Left kidney (tissue), 2 donors: ENCODE measurements around the gene TOB1. TPM values are rescaled to one million over a fixed set of nuclear protein-coding genes. Genes with fewer than 3 reads are reported as not detected.
"Not testable (repeated sequence)": the region's sequence is repeated elsewhere in the genome, so short reads cannot be mapped to it uniquely, and the experiment has no call there.

ENCODE experiments used
- DNase-seq: peaks from one replicate; pipeline ENCODE4 v3.0.0-alpha.2; 2013
- polyA plus RNA-seq: library from polyadenylated mRNA; unstranded; fragments of 120-200 nt; gene quantifications from one replicate; pipeline ENCODE4 v1.2.1, GENCODE V29; 2013; ENCODE audit not compliant: insufficient read length

The TOB1 gene
- polyA plus RNA-seq, 1 donor, result 38.6 TPM

DNA sequence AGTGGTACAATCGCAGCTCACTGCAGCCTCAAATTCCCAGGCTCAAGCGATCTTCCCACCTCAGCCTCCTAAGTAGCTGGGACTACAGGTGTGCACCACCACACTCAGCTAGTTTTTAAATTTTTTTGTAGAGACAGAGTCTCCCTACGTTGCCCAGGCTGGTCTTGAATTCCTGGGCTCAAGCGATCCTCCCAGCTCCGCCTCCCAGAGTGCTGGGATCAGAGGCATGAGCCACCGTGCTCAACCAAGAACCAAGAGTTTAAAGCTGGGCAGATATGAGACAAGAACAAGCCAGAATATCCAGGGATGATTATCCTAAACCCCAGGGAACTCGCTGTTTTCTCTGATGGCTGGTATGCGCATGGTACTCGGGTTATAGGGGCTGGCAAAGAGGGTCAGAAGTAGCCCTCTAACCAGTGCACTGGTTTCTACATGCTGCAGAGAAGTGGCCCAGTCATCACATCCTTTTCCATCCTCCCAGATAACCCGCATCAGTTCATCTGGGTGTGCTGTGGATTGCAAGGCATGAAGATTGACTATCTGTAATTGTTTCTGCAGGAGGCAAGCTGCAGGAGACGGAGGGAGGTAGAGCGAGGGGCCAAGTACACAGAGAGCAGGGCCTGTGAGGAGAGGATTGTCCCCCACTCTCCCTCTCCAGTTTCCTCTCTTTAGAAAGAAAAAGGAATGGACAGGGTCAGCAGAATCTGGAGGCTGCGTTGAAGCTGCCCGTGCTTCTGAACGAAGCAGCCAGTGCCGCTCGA, 33.6 kb upstream of the TOB1 start:
- no peak for DNase-seq

DNA sequence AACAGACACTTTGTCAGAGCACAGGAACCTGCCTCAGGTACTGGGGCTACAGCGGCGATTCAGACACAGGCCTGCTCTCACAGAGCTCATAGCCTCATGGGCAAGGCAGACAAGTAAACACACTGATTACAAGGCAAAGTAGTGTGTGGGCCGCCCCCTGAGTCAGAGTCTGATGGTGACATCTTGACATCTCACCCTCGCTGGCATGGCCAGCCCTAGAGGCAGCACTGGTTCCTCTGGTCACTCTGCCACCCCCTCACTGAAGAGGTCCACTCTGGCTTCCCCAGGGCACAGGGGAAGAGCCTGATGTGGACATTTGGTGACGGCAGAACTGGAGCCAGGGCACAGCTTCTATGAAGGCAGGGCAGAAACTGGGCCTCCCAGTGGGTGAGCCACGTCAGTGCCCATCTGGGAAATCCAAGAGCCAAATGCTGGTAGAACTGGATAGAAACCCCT, 32.9 kb upstream of the TOB1 start:
- DNase-seq, result no peak

DNA sequence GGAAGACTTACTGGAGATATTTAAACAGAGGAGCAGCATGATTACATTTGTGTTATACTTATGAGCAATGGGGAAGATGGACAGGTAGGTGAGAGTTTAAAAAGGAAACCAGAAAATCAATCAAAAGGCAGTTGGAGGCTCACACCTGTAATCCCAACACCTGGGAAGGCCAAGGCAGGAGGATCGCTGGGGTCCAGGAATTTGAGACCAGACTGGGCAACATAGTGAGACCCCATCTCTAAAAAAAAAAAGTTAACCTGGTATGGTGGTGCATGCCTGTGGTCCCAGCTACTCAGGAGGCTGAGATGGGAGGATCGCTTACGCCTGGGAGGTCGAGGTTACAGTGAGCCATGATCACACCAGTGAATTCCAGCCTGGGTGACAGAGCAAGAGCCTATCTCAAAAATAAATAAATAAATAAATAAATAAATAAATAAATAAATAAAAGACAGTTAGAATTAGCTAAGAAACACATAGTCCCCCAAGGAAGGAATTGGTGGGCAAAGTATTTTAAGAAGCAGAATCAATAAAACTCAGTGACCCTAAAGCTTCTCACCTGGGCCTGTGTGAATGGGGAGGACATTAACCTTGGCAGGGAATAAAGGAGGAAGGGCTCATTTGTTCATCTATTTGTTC, 32.3 kb upstream of the TOB1 start:
- no peak for DNase-seq

DNA sequence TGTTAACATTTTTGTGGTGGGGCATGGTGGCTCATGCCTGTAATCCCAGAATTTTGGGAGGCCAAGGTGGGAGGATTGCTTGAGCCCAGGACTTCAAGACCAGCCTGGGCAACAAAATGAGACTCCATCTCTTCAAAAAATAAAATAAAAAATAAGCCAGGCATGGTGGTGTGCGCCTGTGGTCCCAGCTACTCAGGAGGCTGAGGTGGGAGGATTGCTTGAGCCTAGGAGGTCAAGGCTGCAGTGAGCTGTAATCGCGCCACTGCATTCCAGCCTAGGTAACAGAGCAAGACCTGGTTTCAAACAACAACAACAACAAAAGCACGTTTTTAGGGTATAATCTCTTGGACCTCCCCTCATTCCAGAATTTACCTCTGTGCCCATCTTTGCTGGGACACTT, 28.4 kb upstream of the TOB1 start:
- not testable (repeated sequence) for DNase-seq

DNA sequence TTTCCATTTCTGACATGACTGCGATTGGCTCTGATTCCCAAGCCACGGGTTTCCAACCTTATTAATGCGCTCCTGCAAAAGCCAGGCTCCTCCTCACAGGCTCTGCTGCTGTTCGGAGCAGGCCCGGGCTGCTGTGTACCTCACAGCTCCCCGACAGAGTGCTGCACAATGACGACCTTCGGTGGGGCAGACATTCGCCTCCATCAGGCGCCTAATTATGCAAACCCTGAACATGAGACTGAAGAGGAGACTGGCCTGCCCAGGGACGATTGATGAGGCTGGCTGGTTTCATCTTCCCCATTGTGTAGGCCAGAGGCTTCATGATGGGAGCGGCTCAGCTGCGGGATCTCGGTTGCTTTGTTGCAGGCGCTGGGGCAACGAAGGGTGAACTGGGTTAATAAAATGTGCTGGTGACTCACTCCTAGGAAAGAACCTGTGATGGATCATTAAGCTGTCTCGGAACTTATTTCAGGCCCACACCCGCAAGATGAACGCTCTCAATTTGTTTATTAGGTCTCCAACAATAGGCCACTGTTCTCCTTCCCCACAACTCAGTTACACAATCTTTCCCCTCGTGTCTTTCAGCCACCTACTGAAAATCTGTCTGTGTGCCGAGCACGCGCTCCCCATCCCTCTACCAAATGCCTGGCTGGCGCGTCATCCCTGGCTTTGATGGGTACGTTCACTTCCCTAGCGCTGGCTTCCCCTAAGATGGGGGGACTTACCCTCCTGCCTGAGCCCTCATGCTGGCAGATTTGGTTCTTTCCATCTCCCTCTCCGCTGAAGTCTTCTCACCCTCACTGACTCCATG, 27.2 kb upstream of the TOB1 start:
- DNase-seq, result no peak

DNA sequence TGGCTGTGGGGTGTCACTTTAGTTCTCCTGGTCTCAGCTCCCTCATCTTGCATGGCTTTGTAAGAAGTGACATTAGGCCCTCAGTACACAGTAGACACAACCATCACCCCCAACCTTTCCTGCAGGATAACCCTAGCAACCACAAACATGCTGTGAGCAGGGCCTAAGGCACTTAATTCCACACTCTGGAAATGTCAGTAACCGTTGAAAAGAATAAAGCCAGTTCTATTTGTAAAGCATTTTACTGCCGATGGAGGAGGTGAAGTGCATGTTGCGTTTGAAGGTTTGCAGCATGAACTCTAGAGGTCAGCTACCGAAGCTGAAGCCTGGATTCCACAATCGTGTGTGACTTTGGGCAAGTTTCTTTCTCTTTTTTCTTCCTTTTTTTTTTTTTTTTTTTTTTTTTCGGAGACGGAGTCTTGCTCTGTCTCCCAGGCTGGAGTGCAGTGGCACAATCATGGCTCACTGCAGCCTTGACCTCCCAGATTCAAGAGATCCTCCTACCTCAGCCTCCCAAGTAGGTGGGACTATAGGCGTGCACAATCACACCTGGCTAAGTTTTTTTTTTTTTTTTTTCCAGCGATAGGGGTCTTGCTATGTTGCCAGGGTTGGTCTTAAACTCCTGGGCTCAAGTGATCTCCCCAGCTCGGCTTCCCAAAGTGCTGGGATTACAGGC, 26.1 kb upstream of the TOB1 start:
- DNase-seq, result no peak

DNA sequence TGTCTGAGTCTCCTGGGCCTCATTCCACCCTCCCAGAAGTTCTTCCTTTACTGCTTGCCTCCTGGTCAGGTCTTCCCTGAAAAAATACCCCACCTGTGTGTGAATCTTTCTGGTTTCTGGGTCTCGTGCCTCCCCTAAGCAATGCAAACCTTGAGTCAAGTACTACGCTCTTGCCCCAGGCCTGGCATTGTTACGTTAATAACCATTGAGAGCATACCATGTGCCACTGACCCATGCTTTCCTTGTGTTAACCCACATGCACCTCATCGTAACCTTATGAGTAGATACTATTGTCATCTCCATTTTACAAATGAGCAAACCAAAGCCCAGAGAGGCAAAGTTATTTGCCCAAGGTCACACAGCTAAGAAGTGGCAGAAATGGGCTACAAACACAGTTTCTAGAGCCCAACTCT, 25.4 kb upstream of the TOB1 start:
- DNase-seq, result no peak

DNA sequence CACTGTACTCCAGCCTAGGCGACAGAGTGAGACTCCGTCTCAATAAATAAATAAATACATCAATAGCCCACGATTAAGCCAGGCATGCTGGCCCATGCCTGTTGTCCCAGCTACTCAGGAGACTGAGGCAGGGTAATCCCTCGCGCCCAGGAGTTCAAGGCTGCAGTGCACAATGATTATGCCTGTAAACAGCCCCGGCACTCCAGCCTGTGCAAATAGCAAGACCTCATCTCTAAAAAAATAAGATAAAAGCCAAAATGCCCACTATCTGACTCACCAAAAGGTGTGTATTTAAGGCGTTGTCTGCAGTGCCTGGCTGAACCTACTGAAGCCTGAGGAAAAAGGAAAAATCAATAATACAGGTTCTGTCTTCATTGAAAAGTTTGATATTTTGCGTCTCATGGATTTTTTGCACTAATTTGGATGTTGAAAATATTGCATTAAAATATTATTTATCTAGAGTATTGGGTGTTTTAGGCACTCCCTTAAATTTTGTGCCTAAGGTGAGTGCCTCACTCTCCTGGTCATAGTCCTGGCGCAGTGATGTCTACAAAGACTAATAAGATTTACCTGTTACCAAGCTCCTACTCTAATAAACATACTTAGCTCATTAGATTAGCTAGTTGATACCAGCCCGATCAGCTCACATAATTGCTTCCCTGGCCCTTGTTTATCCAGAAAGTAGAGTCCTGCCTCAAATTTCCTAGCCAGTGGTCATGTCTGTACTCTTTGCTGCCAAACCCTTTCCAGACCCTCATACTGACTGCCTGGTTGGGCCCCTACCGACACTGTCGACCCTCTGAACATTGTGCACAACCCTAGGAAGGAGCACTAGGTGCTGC, 24.7 kb upstream of the TOB1 start:
- DNase-seq, result no peak

DNA sequence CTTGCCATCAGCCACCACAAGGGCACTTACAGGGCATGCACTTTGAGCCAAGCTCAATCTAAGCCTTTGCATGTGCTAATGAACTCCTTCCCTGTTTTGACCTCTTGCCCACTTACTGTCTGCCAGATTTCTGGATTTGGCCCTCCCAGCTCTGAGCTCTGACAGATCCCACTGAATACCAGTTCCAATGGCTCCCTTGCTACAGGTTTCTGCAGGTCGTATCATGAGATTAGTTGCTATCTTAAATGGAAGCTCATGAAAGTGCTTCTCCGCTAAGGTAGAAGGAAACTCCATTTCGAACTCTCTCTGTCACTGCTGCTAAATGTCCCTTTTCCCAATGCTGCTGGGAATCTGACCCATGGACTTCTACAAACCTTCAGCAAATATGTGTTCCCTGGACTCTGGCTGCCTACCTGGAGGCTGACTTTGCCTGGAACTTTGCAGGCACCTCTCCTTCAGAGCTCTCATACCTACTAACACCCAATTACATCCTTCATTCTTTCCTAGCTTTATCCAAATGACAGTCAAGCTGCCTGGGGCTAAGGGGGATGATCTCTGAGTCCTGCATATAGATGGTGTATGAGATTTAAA, 23.5 kb upstream of the TOB1 start:
- DNase-seq, result no peak

DNA sequence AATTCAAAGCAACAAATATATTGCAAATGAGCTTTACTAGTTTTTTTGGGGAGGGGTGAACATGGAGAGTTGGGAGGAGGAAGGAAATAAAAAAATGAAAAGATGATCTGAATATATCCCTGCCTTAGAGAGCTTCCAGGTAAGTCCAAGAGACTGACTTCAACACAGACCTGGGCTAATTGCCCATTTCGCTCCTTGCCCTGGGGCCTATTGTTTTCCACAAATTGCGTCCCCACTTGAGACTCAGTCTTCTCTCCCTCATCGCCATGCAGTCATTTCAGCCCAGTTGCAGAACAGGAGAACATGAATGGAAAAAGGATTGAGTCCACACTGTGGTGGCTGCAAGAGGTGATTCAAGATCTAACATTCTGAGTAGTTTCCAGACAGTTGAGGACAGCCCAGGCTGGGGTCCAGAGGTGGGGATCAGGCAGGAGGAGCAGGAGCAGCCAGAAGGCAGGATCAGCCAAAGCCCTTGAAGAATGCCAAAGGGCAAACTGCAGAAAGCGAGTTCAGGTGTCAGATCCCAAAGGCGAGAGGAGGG, 21.6 kb upstream of the TOB1 start:
- DNase-seq, result no peak

DNA sequence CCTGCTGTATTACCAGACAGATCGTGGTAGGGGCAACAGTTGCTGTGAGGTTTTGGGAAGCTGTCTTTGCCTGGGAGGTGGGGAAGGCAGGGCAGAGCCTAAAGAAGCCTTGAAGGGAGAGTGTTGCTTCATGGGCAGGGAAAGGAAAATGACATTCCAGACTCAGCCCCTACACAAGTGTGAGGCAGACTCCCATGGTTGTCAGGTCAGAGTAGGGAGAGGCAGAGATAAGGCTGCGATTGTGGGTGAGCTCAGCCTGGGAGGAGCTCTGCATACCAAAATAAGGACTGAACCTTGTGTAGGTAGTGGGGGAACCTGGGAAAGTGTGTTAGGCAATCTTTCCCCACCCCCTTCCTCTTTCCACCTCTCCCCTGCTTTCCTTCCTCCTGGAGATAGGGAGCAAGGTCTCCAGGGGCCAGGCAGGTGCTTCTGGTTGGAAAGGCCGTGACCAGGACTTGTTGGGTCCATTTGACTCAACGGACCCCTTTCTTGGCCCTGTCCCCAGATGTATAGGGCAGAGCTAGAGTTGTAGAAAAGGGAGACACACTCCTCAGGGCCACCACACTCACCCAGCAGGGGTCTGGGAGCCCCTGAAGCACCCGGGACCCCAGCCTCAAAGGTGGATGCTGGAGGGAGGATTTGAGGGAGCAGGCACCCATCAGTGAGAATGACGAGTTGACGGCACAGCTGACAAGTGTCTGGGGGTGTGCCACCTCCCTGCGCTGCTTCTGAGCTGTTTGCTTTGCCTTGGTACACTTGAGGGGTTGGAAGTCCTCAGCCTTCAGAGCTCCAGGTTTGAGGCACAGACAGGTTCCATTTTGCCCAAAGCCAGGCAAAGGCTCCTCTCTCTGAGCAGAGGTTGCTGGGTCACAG, 18.5 kb upstream of the TOB1 start:
- no peak for DNase-seq

DNA sequence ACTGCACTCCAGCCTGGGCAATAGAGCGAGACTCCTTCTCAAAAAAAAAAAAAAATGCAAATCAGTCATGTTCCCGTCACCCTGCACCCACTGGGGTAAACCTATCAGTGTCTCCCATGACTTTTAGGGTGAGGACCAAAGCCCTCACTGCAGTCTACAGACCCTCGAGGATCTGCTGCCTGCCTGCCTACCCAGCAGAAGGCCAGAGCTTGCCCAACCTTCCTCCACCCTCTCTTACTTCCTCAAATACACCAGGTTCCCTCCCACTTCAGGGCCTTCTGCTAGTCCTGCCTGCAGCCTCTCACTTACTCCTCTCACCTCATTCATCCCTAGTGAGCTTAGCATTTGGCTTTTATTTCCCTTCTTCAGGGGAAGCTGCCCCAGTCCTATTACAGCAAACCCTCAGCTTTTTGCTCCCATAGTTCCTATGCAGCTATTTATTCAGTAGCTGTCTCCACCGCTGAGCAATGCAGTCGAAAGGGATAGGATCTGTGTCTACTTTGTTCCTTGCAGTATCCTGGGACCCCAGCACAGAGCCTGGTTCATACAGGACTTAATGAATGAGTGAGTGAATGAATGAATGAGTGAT, 17.8 kb upstream of the TOB1 start:
- DNase-seq, result no peak

DNA sequence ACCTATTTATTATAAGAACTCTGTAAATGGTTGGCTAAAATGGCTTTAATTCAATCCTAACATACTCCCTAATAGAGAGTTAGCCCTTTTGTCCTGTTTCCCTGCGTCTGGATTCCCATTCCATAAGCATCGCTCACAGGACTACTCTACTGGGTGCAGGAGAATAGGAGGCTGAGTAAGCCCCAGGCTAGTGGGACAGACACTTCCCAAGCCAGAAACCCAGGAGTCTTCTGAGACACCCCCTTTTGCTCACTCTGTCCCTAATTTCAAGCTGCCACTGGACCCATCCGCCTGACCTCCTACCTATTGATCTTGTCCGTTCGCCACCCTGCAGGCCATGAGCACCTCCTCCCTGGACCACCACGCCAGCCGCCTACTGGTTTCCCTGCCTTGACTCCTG, 16.7 kb upstream of the TOB1 start:
- DNase-seq, result no peak

DNA sequence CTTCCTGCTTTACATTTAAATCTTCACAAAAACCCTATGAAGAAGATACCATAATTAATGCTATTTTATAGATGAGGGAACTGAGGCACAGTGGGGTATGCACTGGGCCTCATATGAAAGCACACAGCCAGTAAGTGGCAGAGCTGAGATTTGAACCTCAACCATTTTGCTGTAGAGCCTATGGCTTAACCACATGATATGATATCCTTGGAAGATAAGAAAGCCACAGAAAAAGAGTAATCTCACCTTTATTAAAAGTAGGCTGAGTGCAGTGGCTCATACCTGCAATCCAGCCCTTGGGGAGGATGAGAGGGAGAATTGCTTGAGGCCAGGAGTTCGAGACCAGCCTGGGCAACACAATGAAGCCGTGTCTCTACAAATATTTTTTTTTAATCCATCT, 15.0 kb upstream of the TOB1 start:
- DNase-seq, result no peak

DNA sequence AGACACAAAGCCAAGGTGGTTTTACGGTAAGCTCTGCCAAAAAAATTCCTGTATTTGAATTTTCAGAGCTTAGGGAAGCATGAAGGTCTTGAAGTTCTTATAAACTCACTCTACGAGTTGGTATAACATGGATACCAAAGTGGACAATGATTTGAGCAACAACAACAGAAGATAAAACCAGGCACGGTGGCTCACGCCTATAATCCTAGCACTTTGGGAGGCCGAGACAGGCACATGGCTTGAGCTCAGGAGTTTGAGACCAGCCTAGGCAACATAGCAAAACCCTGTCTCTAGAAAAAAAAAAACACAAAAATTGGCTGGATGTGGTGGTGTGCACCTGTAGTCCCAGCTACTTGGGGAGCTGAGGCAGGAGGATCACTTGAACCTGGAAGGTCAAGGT, 12.9 kb upstream of the TOB1 start:
- no peak for DNase-seq

DNA sequence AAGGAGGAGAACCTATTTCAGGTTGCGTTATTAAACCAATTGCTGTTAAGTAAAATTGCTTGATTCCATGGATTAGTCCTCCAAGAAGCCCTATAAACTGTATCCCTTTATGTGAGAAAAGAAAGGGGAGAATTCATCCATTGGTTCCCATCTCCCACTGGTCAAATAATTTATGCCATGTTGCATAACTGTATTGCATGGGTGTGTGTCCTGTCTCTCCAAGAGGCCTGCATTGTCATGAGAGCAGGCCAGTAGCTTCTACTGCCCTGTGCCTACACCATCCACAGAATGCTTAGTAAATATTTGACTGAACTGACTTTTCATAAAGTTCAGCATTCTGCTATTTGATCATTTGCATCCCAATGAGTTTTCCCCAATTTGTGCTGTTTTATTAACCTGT, 11.7 kb upstream of the TOB1 start:
- DNase-seq, result no peak

DNA sequence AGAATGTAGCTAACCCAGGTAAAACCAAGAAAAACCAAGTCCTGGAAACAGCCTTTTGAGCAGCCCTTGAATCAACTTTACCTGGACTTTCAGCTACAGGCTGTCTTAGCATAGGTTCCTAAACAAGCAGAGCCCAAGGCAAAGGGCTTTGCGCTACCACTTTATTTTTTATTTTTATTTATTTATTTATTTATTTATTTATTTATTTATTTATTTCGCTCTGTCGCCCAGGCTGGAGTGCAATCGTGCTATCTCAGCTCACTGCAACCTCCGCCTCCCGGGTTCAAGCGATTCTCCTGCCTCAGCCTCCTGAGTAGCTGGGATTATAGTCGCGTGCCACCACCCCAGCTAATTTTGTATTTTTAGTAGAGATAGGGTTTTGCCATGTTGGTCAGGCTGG, 10.9 kb upstream of the TOB1 start:
- not testable (repeated sequence) for DNase-seq

DNA sequence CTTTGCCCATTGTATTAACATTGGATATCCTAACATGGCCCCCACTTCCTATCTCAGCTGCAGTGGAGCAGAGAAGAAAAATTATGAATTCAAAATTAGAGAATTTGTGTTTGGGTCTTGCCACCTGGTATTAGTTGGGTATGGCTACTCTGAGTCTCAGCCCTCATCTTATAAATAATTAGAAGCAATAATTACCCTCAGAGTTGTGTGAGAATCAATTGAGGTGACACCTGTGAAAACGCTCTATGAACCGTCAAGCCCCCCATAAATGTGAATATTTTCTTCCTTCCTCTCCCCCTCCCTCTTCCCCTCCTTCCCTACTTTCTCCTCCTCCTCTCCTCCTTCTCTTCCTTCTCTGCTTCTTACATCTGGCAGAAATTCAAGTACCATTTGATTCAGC, 8.9 kb upstream of the TOB1 start:
- DNase-seq, result no peak

DNA sequence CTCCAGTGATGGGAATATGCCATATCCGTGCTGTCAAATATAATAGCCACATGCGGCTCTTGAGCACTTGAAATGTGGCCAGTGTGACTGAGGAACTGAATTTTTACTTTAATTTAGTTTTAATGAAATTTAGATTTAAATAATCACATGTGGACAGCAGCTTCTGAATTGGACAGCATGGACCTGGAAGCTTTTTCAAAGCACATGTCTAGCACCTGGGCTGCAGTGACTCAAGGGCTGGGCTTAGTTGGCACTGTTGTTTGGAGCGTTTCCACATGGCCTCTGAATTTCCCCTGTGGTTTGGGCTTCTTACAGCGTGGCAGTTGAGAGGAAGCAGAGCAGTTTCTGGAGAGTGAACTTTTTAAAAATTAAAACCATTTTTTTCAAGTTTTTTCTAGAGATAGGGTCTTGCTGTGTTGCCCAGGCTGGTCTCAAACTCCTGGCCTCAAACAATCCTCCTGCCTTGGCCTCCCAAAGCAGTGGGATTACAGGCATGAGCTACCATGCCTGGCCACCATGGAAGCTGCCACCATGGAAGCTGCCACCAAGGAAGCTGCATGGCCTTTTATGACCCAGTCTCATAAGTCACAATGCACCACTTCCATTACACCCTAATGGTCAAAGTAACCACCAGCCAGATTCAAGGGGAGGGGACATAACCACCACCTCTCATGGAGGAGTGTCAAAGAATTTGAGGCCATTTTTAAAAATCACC, 6.7 kb upstream of the TOB1 start:
- DNase-seq, result no peak
